ENCODE results near the gene PADI2. TPM values are rescaled to one million over a fixed set of nuclear protein-coding genes. Genes with fewer than 3 reads are reported as not detected.

The PADI2 gene
- total RNA-seq, 1 donor from 2014 or later = 0.49 TPM

GRCh38 chr1:17102232-17102631 lies 17.0 kb downstream of the PADI2 start:
- TF ChIP-seq CTCF (IDR thresholded peaks at IDR 0.05; ENCODE audit: unreplicated experiment) = no peak
- no peak for DNase-seq (ENCODE audit: low spot score in 2 of 2, unreplicated experiment in 2 of 2)
- Mint-ChIP-seq H3K4me1 (peaks cover 2% of the 10 kb centered on the region), H3K27ac (no peak overlapping the region), H3K36me3 (no peaks in the 10 kb centered on the region), H3K4me3 (no peak overlapping the region), H3K27me3 (ENCODE audit: low read depth) (no peaks in the 10 kb centered on the region), H3K9me3 (no peaks in the 10 kb centered on the region)

GRCh38 chr1:17101261-17101660 lies 18.0 kb downstream of the PADI2 start:
- no peak overlapping the region for H3K27ac Mint-ChIP-seq
- H3K9me3 Mint-ChIP-seq = no peaks in the 10 kb centered on the region
- no peak for DNase-seq (ENCODE audit: low spot score in 2 of 2, unreplicated experiment in 2 of 2)
- no peak overlapping the region for H3K4me3 Mint-ChIP-seq
- no peaks in the 10 kb centered on the region for H3K27me3 Mint-ChIP-seq (ENCODE audit: low read depth)
- no peak for TF ChIP-seq CTCF (IDR thresholded peaks at IDR 0.05; ENCODE audit: unreplicated experiment)
- no peaks in the 10 kb centered on the region for H3K36me3 Mint-ChIP-seq
- H3K4me1 Mint-ChIP-seq = peaks cover 2% of the 10 kb centered on the region

- H3K4me1 Mint-ChIP-seq = peaks cover 2% of the 10 kb centered on the region
- no peak overlapping the region for H3K4me3 Mint-ChIP-seq
- DNase-seq (ENCODE audit: low spot score in 2 of 2, unreplicated experiment in 2 of 2) = no peak
- no peak for TF ChIP-seq CTCF (IDR thresholded peaks at IDR 0.05; ENCODE audit: unreplicated experiment)
- no peaks in the 10 kb centered on the region for H3K27me3 Mint-ChIP-seq (ENCODE audit: low read depth)
- H3K36me3 Mint-ChIP-seq = no peaks in the 10 kb centered on the region
- no peak overlapping the region for H3K27ac Mint-ChIP-seq
- no peaks in the 10 kb centered on the region for H3K9me3 Mint-ChIP-seq
These were observed 19.5 kb downstream of the PADI2 start for GRCh38 chr1:17099616-17100340.

GRCh38 chr1:17098446-17099317 lies 20.6 kb downstream of the PADI2 start:
- H3K9me3 Mint-ChIP-seq = no peaks in the 10 kb centered on the region
- peaks cover 2% of the 10 kb centered on the region for H3K4me1 Mint-ChIP-seq
- TF ChIP-seq CTCF (IDR thresholded peaks at IDR 0.05; ENCODE audit: unreplicated experiment) = no peak
- DNase-seq (ENCODE audit: low spot score in 2 of 2, unreplicated experiment in 2 of 2) = no peak
- H3K27ac Mint-ChIP-seq = no peak overlapping the region
- H3K27me3 Mint-ChIP-seq (ENCODE audit: low read depth) = no peaks in the 10 kb centered on the region
- no peaks in the 10 kb centered on the region for H3K36me3 Mint-ChIP-seq
- no peak overlapping the region for H3K4me3 Mint-ChIP-seq

- Mint-ChIP-seq H3K4me1 (peaks cover 2% of the 10 kb centered on the region), H3K36me3 (no peaks in the 10 kb centered on the region), H3K9me3 (no peaks in the 10 kb centered on the region), H3K4me3 (no peak overlapping the region), H3K27me3 (ENCODE audit: low read depth) (no peaks in the 10 kb centered on the region), H3K27ac (no peak overlapping the region)
- DNase-seq (ENCODE audit: low spot score in 2 of 2, unreplicated experiment in 2 of 2) = no peak
- TF ChIP-seq CTCF (IDR thresholded peaks at IDR 0.05; ENCODE audit: unreplicated experiment) = no peak
These were observed 21.5 kb downstream of the PADI2 start for GRCh38 chr1:17097787-17098186.

Data from mesothelial cell of epicardium (in vitro differentiated cells).